Heart left ventricle (tissue), 16 donors: ENCODE results near the gene POU3F1. TPM values are rescaled to one million over a fixed set of nuclear protein-coding genes. Genes with fewer than 3 reads are reported as not detected.

ENCODE experiments used
- ATAC-seq, 4 donors: fragments of 200-7000 bp; cut with Tn5 transposase; one replicate each; pipeline ENCODE4 v1.9.1; 2020 to 2022; ENCODE audit warnings: moderate library complexity in 4 of 4, mild to moderate bottlenecking in 3 of 4, moderate number of reproducible peaks in 1 of 4
- DNase-seq, 5 donors: peaks; one replicate each; pipeline ENCODE4 v3.0.0-alpha.2; 2020
- H3K27ac ChIP-seq, 12 donors: fragments of 200-600 bp; sonication (generic) in 4 of 12; one replicate each; pipeline versions ENCODE4 v1.5.0 to v1.8.0; 2016 to 2022; ENCODE audit warnings: mild to moderate bottlenecking in 2 of 12
- H3K27me3 ChIP-seq, 9 donors: fragments of 200-600 bp; sonication (generic) in 2 of 9; one replicate each; pipeline versions ENCODE4 v1.5.1 to v1.8.0; 2016 to 2022; ENCODE audit warnings: mild to moderate bottlenecking in 3 of 9
- H3K36me3 ChIP-seq, 9 donors: fragments of 200-600 bp; sonication (generic) in 2 of 9; one replicate each; pipeline versions ENCODE4 v1.5.0 to v1.8.0; 2018 to 2022; ENCODE audit warnings: mild to moderate bottlenecking in 2 of 9
- H3K4me1 ChIP-seq, 12 donors: fragments of 200-600 bp; sonication (generic) in 4 of 12; one replicate each; pipeline versions ENCODE4 v1.5.0 to v1.8.0; 2016 to 2022; ENCODE audit warnings: mild to moderate bottlenecking in 3 of 12
- H3K4me3 ChIP-seq, 12 donors: fragments of 200-600 bp; sonication (generic) in 4 of 12; one replicate each; pipeline versions ENCODE4 v1.5.0 to v1.8.0; 2017 to 2022; ENCODE audit warnings: mild to moderate bottlenecking in 9 of 12, moderate library complexity in 4 of 12
- H3K9me3 ChIP-seq, 12 donors: fragments of 200-600 bp; sonication (generic) in 4 of 12; one replicate each; pipeline versions ENCODE4 v1.5.0 to v1.8.0; 2016 to 2022; ENCODE audit warnings: mild to moderate bottlenecking in 1 of 12
- POLR2A ChIP-seq, 2 donors: fragments of 450-650 bp; IDR thresholded peaks; one replicate each; pipeline ENCODE4 v1.6.1; 2017; ENCODE audit warnings: antibody characterized with exemption in 2 of 2, mild to moderate bottlenecking in 2 of 2, moderate library complexity in 2 of 2
- WGBS, 4 donors: extraction: QIAGEN DNeasy Blood & Tissue Kit in 2 of 4; methylation state at CpG; one replicate each; pipeline versions ENCODE4 v1.1.5 to v1.1.7; 2013 to 2018; 5-methylcytosine and 5-hydroxymethylcytosine counted together
- intact Hi-C, 10 donors: fragments of 100-400 bp; cut with DNase I; formaldehyde crosslinking; loops; one replicate each; pipeline versions ENCODE4 v1.11.1 to v1.14.2; 2022
- polyA plus RNA-seq, 2 donors: library from polyadenylated mRNA; stranded (reverse); fragments of 200-250 nt; gene quantifications; one replicate each; pipeline ENCODE4 v1.2.3, GENCODE V29; 2013
- total RNA-seq, 9 donors: library from RNA; depleted of rRNA in 2 of 9; stranded (reverse); fragments of >200 nt in 2 of 9; fragmentation: NEBNext Ultra II Directional in 3 of 9; extraction: Animal tissue kit (Norgen Biotek cat#: 25700) in 3 of 9; gene quantifications; one replicate each; pipeline versions ENCODE4 v1.1.0 to v1.2.4, GENCODE V29; 2016 to 2023
- TF ChIP-seq, protein P1 (sequence below), 12 donors: fragments of 200-600 bp; sonication (generic) in 4 of 12; IDR thresholded peaks; one replicate each; pipeline versions ENCODE4 v1.5.0 to v1.8.0; 2018 to 2022; ENCODE audit warnings: antibody characterized with exemption in 12 of 12, mild to moderate bottlenecking in 5 of 12
- donor health status: ischemic (EF 13 %, LVEDD 7.1; RV severe dilation, severe dysfunction).
- donor health status: healthy with polysubstance abuse.
- donor health status: DM: no; HTN: yes; CAD: no.
- donor health status: DM: no; HTN: no; CAD: no.
- donor health status: ischemic (EF 25% LVEDD 6.9; RV normal size, moderate dysfunction).
- donor health status: ischemic (EF 25% LVEDD 5.7; RV mildly dilated, moderate dysfunction).
- donor health status: healthy.
- donor health status: DM: yes; HTN: yes; CAD: no.
- donor health status: ischemic (EF 35%, LVEDD 5.7; RV mildly dilated, moderate dysfunction).
- donor health status: nonischemic (EF 11% LVEDD 7.7; RV severe dilation, severe dysfunction).
- donor health status: DM: yes; HTN: yes; CAD: no.
- donor health status: PGD.
- donor health status: ischemic (EF 29% LVEDD 5.4; RV normal size, mild dysfunction).
- donor health status: nonischemic (EF 23%, LVEDD 6.1; RV moderate dilation, normal function).

POU3F1 gene
- total and polyA plus RNA-seq, 11 donors: 0.17 to 0.18 TPM; not detected in 9

- H3K9me3 ChIP-seq: no peaks in the 10 kb centered on the region
- intact Hi-C loops: no loop called here
- peaks cover 14 to 78% (median 56%) of the 10 kb centered on the region in 12 donors for H3K4me1 ChIP-seq
- peaks cover 0 to 5% (median 1%) of the 10 kb centered on the region in 9 donors for H3K36me3 ChIP-seq
- TF ChIP-seq, protein P1, sequence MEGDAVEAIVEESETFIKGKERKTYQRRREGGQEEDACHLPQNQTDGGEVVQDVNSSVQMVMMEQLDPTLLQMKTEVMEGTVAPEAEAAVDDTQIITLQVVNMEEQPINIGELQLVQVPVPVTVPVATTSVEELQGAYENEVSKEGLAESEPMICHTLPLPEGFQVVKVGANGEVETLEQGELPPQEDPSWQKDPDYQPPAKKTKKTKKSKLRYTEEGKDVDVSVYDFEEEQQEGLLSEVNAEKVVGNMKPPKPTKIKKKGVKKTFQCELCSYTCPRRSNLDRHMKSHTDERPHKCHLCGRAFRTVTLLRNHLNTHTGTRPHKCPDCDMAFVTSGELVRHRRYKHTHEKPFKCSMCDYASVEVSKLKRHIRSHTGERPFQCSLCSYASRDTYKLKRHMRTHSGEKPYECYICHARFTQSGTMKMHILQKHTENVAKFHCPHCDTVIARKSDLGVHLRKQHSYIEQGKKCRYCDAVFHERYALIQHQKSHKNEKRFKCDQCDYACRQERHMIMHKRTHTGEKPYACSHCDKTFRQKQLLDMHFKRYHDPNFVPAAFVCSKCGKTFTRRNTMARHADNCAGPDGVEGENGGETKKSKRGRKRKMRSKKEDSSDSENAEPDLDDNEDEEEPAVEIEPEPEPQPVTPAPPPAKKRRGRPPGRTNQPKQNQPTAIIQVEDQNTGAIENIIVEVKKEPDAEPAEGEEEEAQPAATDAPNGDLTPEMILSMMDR (IDR thresholded peaks at IDR 0.05): no peak
- no peak for TF ChIP-seq POLR2A (IDR thresholded peaks at IDR 0.05)
- ATAC-seq: no peak
- 72 to 79% (median 73%) methylated on average over 7 to 8 of the region's 8 CpGs for WGBS, 4 donors
- peak overlapping the region; percentile 51 to 94 (median 66) for H3K4me3 ChIP-seq
- peak overlapping the region; percentile 66 to 95 (median 82) for H3K27ac ChIP-seq
- DNase-seq: no peak
- H3K27me3 ChIP-seq: no peaks in the 10 kb centered on the region
These were observed 43.0 kb downstream of the POU3F1 start for GRCh38 chr1:38003261-38004250.

- peak in 4 of 5 donors; percentile 55 to 63 (median 62) for DNase-seq
These were observed 45.8 kb downstream of the POU3F1 start for GRCh38 chr1:38000529-38001455.

GRCh38 chr1:38000233-38000528 is 46.4 kb downstream of the POU3F1 start:
- intact Hi-C loops: no loop called here
- H3K4me3 ChIP-seq: peak overlapping the region in 9 of 12 donors; percentile 8 to 38 (median 22)

More at GRCh38 chr1:38000529-38001455, 45.8 kb downstream of the POU3F1 start:
- no peak for TF ChIP-seq POLR2A (IDR thresholded peaks at IDR 0.05)
- TF ChIP-seq, protein P1 (IDR thresholded peaks at IDR 0.05): no peak
- Histone ChIP-seq H3K27ac (peak overlapping the region; percentile 64 to 97 (median 92)), H3K4me3 (peak overlapping the region in 8 of 12 donors; percentile 8 to 38 (median 24)), H3K36me3 (peaks cover 0 to 23% (median 17%) of the 10 kb centered on the region in 9 donors), H3K9me3 (no peaks in the 10 kb centered on the region), H3K27me3 (peaks cover 0 to 3% (median 0%) of the 10 kb centered on the region in 9 donors), H3K4me1 (peaks cover 14 to 92% (median 73%) of the 10 kb centered on the region in 12 donors)
- ATAC-seq: peak; percentile 17 to 44 (median 28)
- intact Hi-C loops: no loop called here
- 43 to 55% (median 49%) methylated on average over 7 to 13 of the region's 13 CpGs for WGBS, 4 donors

More at GRCh38 chr1:38000233-38000528, 46.4 kb downstream of the POU3F1 start:
- H3K4me1 ChIP-seq: peaks cover 14 to 92% (median 75%) of the 10 kb centered on the region in 12 donors
- TF ChIP-seq, protein P1 (IDR thresholded peaks at IDR 0.05): no peak
- no peak for TF ChIP-seq POLR2A (IDR thresholded peaks at IDR 0.05)
- no peak for DNase-seq
- WGBS, 4 donors: 29 to 61% (median 42%) methylated on average over 2 of the region's 2 CpGs
- H3K27me3 ChIP-seq: peaks cover 0 to 3% (median 0%) of the 10 kb centered on the region in 9 donors
- no peak for ATAC-seq
- peaks cover 0 to 23% (median 17%) of the 10 kb centered on the region in 9 donors for H3K36me3 ChIP-seq
- peak overlapping the region; percentile 64 to 97 (median 92) for H3K27ac ChIP-seq
- no peaks in the 10 kb centered on the region for H3K9me3 ChIP-seq
